ENCODE data around the gene PAPLN.

DNA sequence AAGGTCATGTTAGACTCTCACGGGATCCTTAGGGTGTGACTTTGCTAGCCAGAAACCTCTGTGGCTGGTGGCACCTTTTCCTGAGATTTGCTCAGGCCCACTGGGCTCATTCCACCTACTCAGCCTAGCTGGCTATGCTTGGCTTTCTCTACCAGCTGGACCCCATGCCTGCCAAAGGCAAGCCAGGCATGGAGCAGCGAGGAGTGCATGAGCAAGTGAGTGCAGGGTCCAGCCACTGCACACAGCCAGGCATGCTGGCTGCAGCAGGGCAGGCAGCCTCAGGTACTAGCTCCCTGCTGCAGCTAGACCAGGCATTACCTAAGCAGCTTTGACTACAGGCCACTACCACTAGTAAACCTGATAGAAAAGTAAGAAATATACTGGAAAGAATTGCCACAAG is 29.7 kb upstream of the PAPLN start:
- TF ChIP-seq POLR2AphosphoS5 (IDR thresholded peaks at IDR 0.05; ENCODE audit: low read depth, low read length), result no peak
- TF ChIP-seq, protein P1, sequence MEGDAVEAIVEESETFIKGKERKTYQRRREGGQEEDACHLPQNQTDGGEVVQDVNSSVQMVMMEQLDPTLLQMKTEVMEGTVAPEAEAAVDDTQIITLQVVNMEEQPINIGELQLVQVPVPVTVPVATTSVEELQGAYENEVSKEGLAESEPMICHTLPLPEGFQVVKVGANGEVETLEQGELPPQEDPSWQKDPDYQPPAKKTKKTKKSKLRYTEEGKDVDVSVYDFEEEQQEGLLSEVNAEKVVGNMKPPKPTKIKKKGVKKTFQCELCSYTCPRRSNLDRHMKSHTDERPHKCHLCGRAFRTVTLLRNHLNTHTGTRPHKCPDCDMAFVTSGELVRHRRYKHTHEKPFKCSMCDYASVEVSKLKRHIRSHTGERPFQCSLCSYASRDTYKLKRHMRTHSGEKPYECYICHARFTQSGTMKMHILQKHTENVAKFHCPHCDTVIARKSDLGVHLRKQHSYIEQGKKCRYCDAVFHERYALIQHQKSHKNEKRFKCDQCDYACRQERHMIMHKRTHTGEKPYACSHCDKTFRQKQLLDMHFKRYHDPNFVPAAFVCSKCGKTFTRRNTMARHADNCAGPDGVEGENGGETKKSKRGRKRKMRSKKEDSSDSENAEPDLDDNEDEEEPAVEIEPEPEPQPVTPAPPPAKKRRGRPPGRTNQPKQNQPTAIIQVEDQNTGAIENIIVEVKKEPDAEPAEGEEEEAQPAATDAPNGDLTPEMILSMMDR (IDR thresholded peaks at IDR 0.05), result no peak
